Uterus (tissue), 4 donors: ENCODE data around the gene MAK. TPM values are rescaled to one million over a fixed set of nuclear protein-coding genes. Genes with fewer than 3 reads are reported as not detected.
"Not testable (repeated sequence)": the region's sequence is repeated elsewhere in the genome, so short reads cannot be mapped to it uniquely, and the experiment has no call there.

Experiments
- DNase-seq, 2 donors: peaks; one replicate each; pipeline ENCODE4 v3.0.0-alpha.2; 2019 to 2020
- H3K27ac ChIP-seq, 2 donors: fragments of 200-600 bp; sonication (generic); 1 replicate in 1 of 2; 2 replicates in 1 of 2; pipeline ENCODE4 v1.5.1; 2016 to 2018
- H3K27me3 ChIP-seq, 2 donors: fragments of 200-600 bp; sonication (generic); one replicate each; pipeline ENCODE4 v1.5.1; 2018 to 2019; ENCODE audit warnings: control low read depth in 1 of 2
- H3K36me3 ChIP-seq, 2 donors: fragments of 200-600 bp; sonication (generic); one replicate each; pipeline ENCODE4 v1.5.1; 2019; ENCODE audit warnings: control low read depth in 1 of 2
- H3K4me1 ChIP-seq, 2 donors: fragments of 200-600 bp; sonication (generic); one replicate each; pipeline ENCODE4 v1.5.1; 2018 to 2019; ENCODE audit warnings: control low read depth in 1 of 2
- H3K4me3 ChIP-seq, 2 donors: fragments of 200-600 bp; sonication (generic); 1 replicate in 1 of 2; 2 replicates in 1 of 2; pipeline ENCODE4 v1.5.1; 2018 to 2019; ENCODE audit warnings: mild to moderate bottlenecking in 1 of 2
- H3K9me3 ChIP-seq, 2 donors: fragments of 200-600 bp; sonication (generic); one replicate each; pipeline ENCODE4 v1.5.1; 2019; ENCODE audit warnings: control low read depth in 1 of 2
- POLR2A ChIP-seq, 2 donors: fragments of 450-650 bp; IDR thresholded peaks; one replicate each; pipeline ENCODE4 v1.6.1; 2016; ENCODE audit warnings: antibody characterized with exemption in 2 of 2, mild to moderate bottlenecking in 1 of 2, moderate library complexity in 1 of 2
- intact Hi-C: fragments of 100-400 bp; cut with DNase I; formaldehyde crosslinking; loops from one replicate; pipeline ENCODE4 v1.15.1; 2023; ENCODE audit warnings: low total_unique reads
- total RNA-seq, 4 donors: library from RNA; depleted of rRNA in 3 of 4; stranded (reverse); fragments of >200 nt in 3 of 4; gene quantifications; one replicate each; pipeline versions ENCODE4 v1.1.0 to v1.2.4, GENCODE V29; 2014 to 2023
- TF ChIP-seq, protein P1 (sequence below), 4 experiments: fragments of 200-600 bp in 2 of 4; fragments of 450-650 bp in 2 of 4; sonication (generic) in 2 of 4; IDR thresholded peaks; one replicate each; pipeline ENCODE4 v1.5.1; 2016 to 2019; ENCODE audit warnings: antibody characterized with exemption in 4 of 4, mild to moderate bottlenecking in 2 of 4, moderate library complexity in 1 of 4
- donor health status: DM: yes; HTN: yes; CAD: no.

The MAK gene
- total RNA-seq, 4 donors from 2014 or later, result 0.97 to 1.8 TPM; not detected in 2

- peaks cover 0 to 4% of the 10 kb centered on the region in 2 donors for H3K9me3 ChIP-seq
- intact Hi-C loops, result no loop called here
- H3K27me3 ChIP-seq, result peaks cover 0 to 58% of the 10 kb centered on the region in 2 donors
- H3K27ac ChIP-seq, result no peak overlapping the region
- H3K36me3 ChIP-seq, result no peaks in the 10 kb centered on the region
- H3K4me3 ChIP-seq, result no peak overlapping the region
- no peak for TF ChIP-seq POLR2A (IDR thresholded peaks at IDR 0.05)
- TF ChIP-seq, protein P1, sequence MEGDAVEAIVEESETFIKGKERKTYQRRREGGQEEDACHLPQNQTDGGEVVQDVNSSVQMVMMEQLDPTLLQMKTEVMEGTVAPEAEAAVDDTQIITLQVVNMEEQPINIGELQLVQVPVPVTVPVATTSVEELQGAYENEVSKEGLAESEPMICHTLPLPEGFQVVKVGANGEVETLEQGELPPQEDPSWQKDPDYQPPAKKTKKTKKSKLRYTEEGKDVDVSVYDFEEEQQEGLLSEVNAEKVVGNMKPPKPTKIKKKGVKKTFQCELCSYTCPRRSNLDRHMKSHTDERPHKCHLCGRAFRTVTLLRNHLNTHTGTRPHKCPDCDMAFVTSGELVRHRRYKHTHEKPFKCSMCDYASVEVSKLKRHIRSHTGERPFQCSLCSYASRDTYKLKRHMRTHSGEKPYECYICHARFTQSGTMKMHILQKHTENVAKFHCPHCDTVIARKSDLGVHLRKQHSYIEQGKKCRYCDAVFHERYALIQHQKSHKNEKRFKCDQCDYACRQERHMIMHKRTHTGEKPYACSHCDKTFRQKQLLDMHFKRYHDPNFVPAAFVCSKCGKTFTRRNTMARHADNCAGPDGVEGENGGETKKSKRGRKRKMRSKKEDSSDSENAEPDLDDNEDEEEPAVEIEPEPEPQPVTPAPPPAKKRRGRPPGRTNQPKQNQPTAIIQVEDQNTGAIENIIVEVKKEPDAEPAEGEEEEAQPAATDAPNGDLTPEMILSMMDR (IDR thresholded peaks at IDR 0.05), result no peak
- DNase-seq, result no peak
- no peaks in the 10 kb centered on the region for H3K4me1 ChIP-seq
These were observed 45.2 kb upstream of the MAK start for GRCh38 chr6:10883312-10884244.

DNA sequence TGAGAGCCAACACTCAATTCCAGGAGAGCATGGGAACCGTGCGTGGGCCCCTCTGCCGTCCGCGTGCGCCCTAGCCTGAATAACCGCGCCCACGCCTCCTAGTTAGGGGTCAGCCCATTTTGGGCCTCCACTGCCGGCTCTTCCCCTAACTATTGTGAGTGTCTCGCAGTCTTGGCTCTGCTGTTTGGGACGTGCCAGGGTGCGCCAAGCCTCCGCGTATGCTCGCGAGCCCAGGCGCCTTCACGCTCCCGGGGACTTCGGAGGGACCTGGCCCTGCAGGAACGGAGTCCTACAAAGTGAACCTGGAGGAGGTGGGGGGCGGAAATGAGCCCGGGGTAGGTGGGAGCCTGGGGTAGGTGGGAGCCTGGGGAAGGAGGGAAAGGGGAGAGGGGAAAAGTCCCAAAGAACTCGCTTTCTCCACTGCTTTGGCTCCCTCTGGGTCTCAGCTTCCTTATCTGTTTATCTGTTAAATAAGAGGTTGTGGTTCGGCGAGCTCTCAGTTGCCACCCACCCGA is 44.4 kb upstream of the MAK start:
- TF ChIP-seq, protein P1 (IDR thresholded peaks at IDR 0.05), result no peak
- TF ChIP-seq POLR2A (IDR thresholded peaks at IDR 0.05), result no peak
- Histone ChIP-seq H3K36me3 (no peaks in the 10 kb centered on the region), H3K4me3 (no peak overlapping the region), H3K9me3 (peaks cover 0 to 4% of the 10 kb centered on the region in 2 donors), H3K4me1 (no peaks in the 10 kb centered on the region), H3K27me3 (peaks cover 0 to 58% of the 10 kb centered on the region in 2 donors), H3K27ac (no peak overlapping the region)
- intact Hi-C loops, result no loop called here
- DNase-seq, result no peak

GRCh38 chr6:10882253-10882630 is 43.9 kb upstream of the MAK start:
- intact Hi-C loops, H3K36me3 ChIP-seq, H3K9me3 ChIP-seq, DNase-seq, H3K4me1 ChIP-seq, H3K4me3 ChIP-seq, H3K27ac ChIP-seq: not testable (repeated sequence)
- peaks cover 0 to 58% of the 10 kb centered on the region in 2 donors for H3K27me3 ChIP-seq

- TF ChIP-seq, protein P1 (IDR thresholded peaks at IDR 0.05), result no peak
- no peak for TF ChIP-seq POLR2A (IDR thresholded peaks at IDR 0.05)
- intact Hi-C loops, result no loop called here
- Histone ChIP-seq H3K27ac (no peak overlapping the region), H3K27me3 (peaks cover 0 to 45% of the 10 kb centered on the region in 2 donors), H3K4me3 (no peak overlapping the region), H3K4me1 (no peaks in the 10 kb centered on the region), H3K9me3 (peaks cover 0 to 4% of the 10 kb centered on the region in 2 donors), H3K36me3 (no peaks in the 10 kb centered on the region)
- DNase-seq, result no peak
These were observed 42.0 kb upstream of the MAK start for GRCh38 chr6:10880366-10880765.

DNA sequence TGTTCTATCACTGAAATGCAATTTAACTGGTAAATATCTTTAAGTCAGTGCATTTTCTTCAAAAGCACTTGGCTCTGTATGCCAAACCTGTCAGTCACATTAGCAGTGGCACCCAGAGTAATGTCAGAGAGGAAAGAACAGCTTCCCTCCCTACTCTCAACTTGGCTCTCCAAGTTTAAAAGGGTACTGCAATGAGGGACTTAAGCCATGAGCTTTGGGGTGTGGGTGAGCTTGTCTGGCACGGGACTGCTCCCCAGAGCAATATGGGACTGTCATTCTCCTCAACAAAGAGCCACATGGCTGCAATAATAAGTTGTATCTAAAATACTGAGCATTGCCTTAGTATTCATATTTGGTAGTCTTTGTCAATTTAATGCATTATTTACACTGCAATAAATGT is 39.5 kb upstream of the MAK start:
- DNase-seq, result no peak
- H3K4me3 ChIP-seq, result no peak overlapping the region
- intact Hi-C loops, result no loop called here
- H3K4me1 ChIP-seq, result no peaks in the 10 kb centered on the region
- H3K27me3 ChIP-seq, result peaks cover 0 to 28% of the 10 kb centered on the region in 2 donors
- no peaks in the 10 kb centered on the region for H3K36me3 ChIP-seq
- H3K9me3 ChIP-seq, result no peaks in the 10 kb centered on the region
- TF ChIP-seq, protein P1 (IDR thresholded peaks at IDR 0.05), result no peak
- TF ChIP-seq POLR2A (IDR thresholded peaks at IDR 0.05), result no peak
- no peak overlapping the region for H3K27ac ChIP-seq
